Retinal pigment epithelial cell (primary cell): ENCODE data around the gene DPT.
A peak's percentile ranks its signal among the peaks of the same experiment; 100 is the strongest.
"Not testable (repeated sequence)": the region's sequence is repeated elsewhere in the genome, so short reads cannot be mapped to it uniquely, and the experiment has no call there.

Experiments used
- DNase-seq: peaks from one replicate; pipeline ENCODE4 v3.0.0-alpha.2; 2010; ENCODE audit warnings: low read depth
- H3K4me3 ChIP-seq: 2 replicates; pipeline ENCODE4 v1.5.1; 2011; ENCODE audit warnings: mild to moderate bottlenecking, low read length, control low read depth, moderate library complexity
- TF ChIP-seq, protein P1 (sequence below): conservative IDR thresholded peaks from 2 replicates; pipeline ENCODE4 v1.5.1; 2011; ENCODE audit warnings: low read depth, low read length, control low read depth, inconsistent platforms

DPT gene

GRCh38 chr1:168728473-168729404, at the start of gene DPT:
TSS of gene DPT (minus strand) at chr1:168729206. CDS start at chr1:168729174, 32 bp downstream.
- DNase-seq, result no peak
- TF ChIP-seq, protein P1, sequence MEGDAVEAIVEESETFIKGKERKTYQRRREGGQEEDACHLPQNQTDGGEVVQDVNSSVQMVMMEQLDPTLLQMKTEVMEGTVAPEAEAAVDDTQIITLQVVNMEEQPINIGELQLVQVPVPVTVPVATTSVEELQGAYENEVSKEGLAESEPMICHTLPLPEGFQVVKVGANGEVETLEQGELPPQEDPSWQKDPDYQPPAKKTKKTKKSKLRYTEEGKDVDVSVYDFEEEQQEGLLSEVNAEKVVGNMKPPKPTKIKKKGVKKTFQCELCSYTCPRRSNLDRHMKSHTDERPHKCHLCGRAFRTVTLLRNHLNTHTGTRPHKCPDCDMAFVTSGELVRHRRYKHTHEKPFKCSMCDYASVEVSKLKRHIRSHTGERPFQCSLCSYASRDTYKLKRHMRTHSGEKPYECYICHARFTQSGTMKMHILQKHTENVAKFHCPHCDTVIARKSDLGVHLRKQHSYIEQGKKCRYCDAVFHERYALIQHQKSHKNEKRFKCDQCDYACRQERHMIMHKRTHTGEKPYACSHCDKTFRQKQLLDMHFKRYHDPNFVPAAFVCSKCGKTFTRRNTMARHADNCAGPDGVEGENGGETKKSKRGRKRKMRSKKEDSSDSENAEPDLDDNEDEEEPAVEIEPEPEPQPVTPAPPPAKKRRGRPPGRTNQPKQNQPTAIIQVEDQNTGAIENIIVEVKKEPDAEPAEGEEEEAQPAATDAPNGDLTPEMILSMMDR, result no peak
- no peak within 1 kb of the TSS for H3K4me3 ChIP-seq

- H3K4me3 ChIP-seq, result no peak overlapping the region
- DNase-seq, result no peak
- TF ChIP-seq, protein P1, result no peak
Measured at GRCh38 chr1:168775366-168775765, 46.4 kb upstream of the DPT start.

GRCh38 chr1:168774241-168774640, 45.2 kb upstream of the DPT start:
- no peak for DNase-seq
- TF ChIP-seq, protein P1, result no peak

GRCh38 chr1:168772428-168773060, 43.5 kb upstream of the DPT start:
- H3K4me3 ChIP-seq, result no peak overlapping the region
- TF ChIP-seq, protein P1, result no peak
- DNase-seq, result no peak

More at GRCh38 chr1:168774241-168774640, 45.2 kb upstream of the DPT start:
- H3K4me3 ChIP-seq, result no peak overlapping the region

GRCh38 chr1:168771104-168771630, 42.2 kb upstream of the DPT start:
- DNase-seq, result no peak
- H3K4me3 ChIP-seq, result no peak overlapping the region
- TF ChIP-seq, protein P1, result no peak

GRCh38 chr1:168769893-168770292, 40.9 kb upstream of the DPT start:
- H3K4me3 ChIP-seq, result not testable (repeated sequence)

DNA sequence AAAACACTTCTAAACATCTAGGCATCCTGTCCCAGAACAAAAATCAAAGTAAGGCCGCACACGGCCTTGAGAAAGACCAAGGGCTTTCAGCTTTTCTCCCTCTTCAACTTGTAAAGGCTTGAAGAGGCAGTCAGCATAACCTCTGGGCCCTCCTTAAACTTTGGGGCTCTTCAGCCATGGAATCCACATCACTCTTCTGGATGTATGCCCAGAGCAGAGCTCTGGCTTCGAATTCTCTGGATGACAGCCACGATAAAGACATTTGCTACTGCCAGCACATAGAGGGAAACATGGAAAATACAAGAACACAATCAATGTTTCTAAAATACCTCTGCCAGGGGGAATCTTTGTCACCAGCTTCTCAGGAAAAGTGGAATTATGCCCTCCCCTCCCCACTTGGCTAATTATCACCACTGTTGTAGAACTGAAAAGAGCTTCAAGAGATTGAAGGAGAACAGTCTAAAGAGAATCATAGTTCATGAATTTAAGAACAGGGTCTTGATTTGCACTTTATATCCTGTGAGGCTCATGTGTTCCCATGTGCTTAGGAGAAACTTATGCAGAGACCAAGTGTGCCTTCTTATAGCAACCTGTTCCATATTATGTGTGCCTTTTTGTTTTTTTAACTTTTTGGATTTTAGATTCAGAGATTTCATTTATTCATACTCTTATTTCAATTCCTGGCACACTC, 39.0 kb upstream of the DPT start:
- TF ChIP-seq, protein P1, result no peak
- H3K4me3 ChIP-seq, result no peak overlapping the region
- peak; percentile 6 for DNase-seq

More at GRCh38 chr1:168769893-168770292, 40.9 kb upstream of the DPT start:
- not testable (repeated sequence) for DNase-seq
